VCaP (cell line): ENCODE measurements around the gene TMEM217.

Source experiments
- H3K27ac ChIP-seq: fragments of 450-650 bp; 2 replicates; pipeline ENCODE4 v1.5.1; 2017
- TF ChIP-seq, protein P1 (sequence below): fragments of 450-650 bp; conservative IDR thresholded peaks from 2 replicates; pipeline ENCODE4 v1.5.1; 2017; ENCODE audit warnings: mild to moderate bottlenecking, moderate library complexity

Gene TMEM217

DNA sequence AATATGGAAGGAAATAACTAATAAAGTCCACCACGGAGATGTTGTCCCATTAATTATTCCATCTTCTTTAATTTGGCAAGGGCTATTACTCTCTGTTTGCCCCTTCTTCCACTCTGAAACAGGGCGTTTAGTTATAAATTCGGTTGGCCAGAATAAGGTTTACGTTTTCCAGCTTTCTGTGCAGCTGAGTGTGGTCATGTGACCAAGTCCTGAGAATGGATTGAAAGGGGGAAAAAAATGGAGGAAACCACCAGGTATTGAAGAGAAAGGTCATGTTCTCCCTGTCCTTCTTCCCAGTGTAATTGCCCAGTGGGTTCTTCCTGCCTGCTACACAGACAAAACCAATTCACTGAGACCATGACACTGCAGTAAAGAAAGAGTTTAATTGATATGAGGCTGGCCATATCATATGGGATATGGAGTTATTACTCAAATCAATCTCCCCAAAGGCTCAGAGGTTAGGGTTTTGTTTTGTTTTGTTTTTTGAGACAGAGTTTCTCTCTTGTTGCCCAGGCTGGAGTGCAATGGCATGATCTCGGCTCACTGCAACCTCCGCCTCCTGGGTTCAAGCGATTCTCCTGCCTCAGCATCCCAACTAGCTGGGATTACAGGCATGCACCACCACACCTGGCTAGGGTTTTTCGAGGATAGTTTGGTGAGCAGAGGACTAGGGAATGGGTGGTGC, 14.7 kb downstream of the TMEM217 start:
- TF ChIP-seq, protein P1, sequence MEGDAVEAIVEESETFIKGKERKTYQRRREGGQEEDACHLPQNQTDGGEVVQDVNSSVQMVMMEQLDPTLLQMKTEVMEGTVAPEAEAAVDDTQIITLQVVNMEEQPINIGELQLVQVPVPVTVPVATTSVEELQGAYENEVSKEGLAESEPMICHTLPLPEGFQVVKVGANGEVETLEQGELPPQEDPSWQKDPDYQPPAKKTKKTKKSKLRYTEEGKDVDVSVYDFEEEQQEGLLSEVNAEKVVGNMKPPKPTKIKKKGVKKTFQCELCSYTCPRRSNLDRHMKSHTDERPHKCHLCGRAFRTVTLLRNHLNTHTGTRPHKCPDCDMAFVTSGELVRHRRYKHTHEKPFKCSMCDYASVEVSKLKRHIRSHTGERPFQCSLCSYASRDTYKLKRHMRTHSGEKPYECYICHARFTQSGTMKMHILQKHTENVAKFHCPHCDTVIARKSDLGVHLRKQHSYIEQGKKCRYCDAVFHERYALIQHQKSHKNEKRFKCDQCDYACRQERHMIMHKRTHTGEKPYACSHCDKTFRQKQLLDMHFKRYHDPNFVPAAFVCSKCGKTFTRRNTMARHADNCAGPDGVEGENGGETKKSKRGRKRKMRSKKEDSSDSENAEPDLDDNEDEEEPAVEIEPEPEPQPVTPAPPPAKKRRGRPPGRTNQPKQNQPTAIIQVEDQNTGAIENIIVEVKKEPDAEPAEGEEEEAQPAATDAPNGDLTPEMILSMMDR: no peak
- H3K27ac ChIP-seq: no peak overlapping the region

DNA sequence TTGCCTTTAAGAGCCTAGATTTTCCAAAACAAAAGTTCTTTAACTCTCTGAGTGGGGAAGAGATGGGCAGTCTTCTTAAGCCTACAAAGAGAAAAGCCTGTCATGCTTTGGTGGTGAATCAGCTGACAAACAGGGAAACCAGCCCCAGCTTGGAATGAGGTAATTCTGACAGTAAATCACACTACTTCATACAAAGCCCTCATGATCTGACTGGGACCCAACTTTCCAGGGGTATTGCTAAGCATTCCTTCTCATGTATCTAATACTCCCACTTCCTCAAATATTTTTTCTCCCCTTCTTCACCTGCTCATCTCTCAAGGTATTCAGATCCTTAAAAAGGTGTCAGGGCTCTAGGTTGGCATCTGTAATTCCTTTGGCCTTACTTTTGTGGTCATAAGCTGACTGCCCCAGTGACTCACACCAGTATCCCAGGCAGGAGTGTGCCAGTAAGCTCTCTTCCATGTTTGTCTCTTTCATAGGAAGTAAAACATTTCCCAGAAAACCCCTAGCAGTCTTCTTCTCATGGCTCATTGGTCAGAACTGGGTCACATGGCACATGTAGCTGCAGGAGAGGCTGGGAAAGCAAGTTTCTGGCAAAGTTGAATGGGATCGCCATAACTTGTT, 15.4 kb downstream of the TMEM217 start:
- TF ChIP-seq, protein P1: no peak
- H3K27ac ChIP-seq: no peak overlapping the region

DNA sequence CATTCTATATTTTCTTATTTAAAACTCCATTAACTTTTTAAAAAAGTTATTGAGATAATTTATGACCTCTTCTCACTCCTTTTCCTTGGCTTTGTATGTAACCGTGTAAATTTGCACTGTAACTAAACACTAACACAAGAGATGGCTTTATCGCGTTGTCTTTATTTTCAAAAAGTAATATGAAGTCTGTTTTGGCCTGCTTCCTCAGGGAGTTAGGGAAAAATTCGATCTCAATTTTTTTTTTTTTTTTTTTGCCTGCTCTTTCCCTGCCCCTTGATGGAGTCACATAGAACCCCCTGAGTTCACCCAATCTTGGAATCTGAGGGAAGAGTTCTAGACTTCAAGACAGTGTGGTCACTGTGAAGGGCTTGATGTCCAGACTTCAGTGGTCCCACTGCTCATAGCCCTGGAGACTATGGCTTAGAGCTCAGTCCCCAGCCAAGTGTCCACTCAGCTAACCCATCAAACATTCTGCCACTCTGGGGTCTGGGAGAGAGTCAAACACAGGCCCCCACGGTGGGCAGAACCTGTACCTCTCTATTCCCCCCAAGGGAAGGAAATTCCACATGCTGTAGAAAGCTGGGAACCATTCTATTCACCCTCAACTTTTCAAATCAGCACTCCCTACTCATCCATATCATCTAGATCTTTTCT, 16.0 kb downstream of the TMEM217 start:
- no peak overlapping the region for H3K27ac ChIP-seq
- TF ChIP-seq, protein P1: no peak

DNA sequence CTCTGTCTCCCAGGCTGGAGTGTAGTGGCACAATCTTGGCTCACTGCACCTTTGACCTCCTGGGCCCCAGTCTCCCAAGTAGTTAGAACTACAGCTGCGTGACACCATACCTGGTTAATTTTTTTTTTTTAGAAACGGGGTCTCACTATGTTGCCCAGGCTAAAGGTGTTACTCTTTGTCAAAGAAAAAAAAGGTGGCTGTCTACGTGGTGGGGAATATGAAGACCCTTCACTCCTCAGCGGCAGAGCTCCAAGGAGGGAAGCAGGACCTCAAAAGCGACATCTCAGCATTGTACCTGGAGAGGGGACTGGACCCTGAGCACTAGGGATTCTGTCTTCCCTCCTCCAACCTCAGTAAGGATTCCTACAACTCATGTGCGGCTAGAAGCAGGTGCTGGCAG, 16.8 kb downstream of the TMEM217 start:
- no peak overlapping the region for H3K27ac ChIP-seq

DNA sequence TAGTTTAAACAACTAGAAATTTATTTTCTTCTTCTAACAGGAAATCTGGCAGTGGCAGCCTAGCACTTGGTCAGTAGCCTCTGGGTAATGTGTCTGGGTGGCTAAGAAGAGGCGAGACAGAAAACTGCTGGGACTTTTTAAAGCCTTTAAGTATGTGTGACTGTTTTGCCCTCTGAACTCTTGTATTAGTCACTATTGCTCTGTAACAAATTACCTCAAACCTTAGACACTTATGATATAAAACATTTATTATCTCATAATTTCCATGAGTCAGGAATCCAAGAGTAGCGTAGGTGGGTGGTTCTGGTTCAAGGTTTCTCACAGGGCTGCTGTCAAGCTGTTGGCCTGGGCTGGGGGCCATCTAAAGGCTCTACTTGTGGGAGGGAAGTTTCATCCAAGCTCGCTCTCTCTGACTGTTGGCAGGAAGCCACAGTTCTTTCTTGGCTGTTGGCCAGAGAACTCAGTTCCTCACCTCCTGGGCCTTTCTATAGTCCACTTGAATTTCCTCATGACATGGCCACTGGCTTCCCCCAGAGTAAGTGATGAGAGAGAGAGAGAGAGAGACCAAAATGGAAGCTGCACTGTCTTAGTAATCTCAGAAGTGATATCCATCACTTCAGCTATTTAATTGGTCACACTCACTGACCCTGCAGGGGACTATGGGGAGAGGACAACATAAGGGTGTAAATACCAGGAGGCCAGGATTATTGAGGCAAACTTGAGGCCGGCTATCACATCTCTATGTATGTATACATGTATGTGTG, 17.8 kb downstream of the TMEM217 start:
- H3K27ac ChIP-seq: no peak overlapping the region
- TF ChIP-seq, protein P1: no peak

More for the DNA sequence above, 16.8 kb downstream of the TMEM217 start:
- TF ChIP-seq, protein P1: no peak

DNA sequence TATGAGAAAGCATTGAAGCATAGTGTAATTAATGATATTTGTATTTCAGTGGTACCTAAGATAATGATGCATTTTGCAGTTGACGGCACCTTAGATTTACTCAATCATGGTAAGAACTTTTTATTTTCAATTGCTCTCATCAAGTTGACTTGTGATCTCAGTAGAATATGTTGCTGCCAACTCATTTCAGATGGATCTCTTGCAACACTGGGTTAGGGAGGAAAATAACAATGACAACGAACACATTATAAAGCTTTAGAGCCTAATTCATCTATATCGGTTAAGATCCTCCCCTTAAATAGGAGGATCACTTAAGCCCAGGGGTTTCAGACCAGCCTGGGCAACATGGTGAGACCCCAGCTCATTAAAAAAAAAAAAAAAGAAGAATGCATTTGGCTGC, 18.4 kb downstream of the TMEM217 start:
- TF ChIP-seq, protein P1: no peak
- no peak overlapping the region for H3K27ac ChIP-seq

DNA sequence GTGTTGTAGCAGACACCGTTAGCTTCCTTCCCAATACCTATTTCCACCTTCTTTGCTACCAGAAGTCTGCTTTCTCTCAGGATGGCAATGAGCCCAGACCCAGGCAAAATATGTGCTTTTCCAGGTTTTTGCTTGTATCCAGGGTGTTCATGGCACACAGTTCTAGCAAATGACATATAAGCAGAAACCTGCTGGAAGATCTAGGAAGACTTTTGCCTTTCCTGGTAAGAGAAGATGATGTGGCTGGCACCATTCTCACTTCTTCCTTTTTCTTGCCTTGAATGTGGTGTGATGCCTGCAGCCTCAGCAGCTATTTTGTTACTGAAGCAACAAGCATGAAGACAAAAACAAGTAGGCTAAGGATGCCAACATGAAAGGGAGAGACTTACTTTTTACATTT, 19.6 kb downstream of the TMEM217 start:
- H3K27ac ChIP-seq: no peak overlapping the region
- TF ChIP-seq, protein P1: no peak
